Neural progenitor cell (in vitro differentiated cells): Measurements from ENCODE around the gene SHISAL2B.
"Not testable (repeated sequence)": the region's sequence is repeated elsewhere in the genome, so short reads cannot be mapped to it uniquely, and the experiment has no call there.

Experiments
- CTCF ChIP-seq: fragments of 200-600 bp; sonication (generic); IDR thresholded peaks from 2 replicates; pipeline ENCODE4 v1.5.1; 2017; ENCODE audit warnings: antibody characterized with exemption, mild to moderate bottlenecking
- EZH2 ChIP-seq: fragments of 200-600 bp; sonication (generic); IDR thresholded peaks from 2 replicates; pipeline ENCODE4 v1.6.1; 2017; ENCODE audit warnings: antibody characterized with exemption, mild to moderate bottlenecking, moderate library complexity
- EZH2phosphoT487 ChIP-seq: fragments of 200-600 bp; sonication (generic); IDR thresholded peaks from 2 replicates; pipeline ENCODE4 v1.6.1; 2017; ENCODE audit warnings: antibody characterized with exemption

GRCh38 chr5:64663181-64663580, 27.1 kb upstream of the SHISAL2B start:
- TF ChIP-seq CTCF, EZH2phosphoT487, EZH2: not testable (repeated sequence)
